HEK293 (cell line): Measurements from ENCODE around the gene PERM1.
A peak's percentile ranks its signal among the peaks of the same experiment; 100 is the strongest.

ENCODE experiments used
- BCL11A ChIP-seq: fragments of 450-650 bp; formaldehyde crosslinking; IDR thresholded peaks from 2 replicates; pipeline ENCODE4 v1.5.1; 2016; ENCODE audit warnings: low read depth, missing biosample characterization, missing genetic modification characterization
- KLF16 ChIP-seq: fragments of 450-650 bp; formaldehyde crosslinking; IDR thresholded peaks from 2 replicates; pipeline ENCODE4 v1.5.1; 2017; ENCODE audit warnings: missing biosample characterization, missing genetic modification characterization
- RBAK ChIP-seq: fragments of 450-650 bp; formaldehyde crosslinking; IDR thresholded peaks from 2 replicates; pipeline ENCODE4 v1.5.1; 2016; ENCODE audit warnings: missing biosample characterization, missing genetic modification characterization
- SALL2 ChIP-seq: fragments of 450-650 bp; formaldehyde crosslinking; IDR thresholded peaks from 2 replicates; pipeline ENCODE4 v1.5.0; 2017; ENCODE audit warnings: missing biosample characterization, mild to moderate bottlenecking, missing genetic modification characterization, borderline replicate concordance
- SETDB1 ChIP-seq: IDR thresholded peaks from one replicate; pipeline ENCODE4 v1.6.1; 2017; ENCODE audit warnings: mild to moderate bottlenecking, low read length, moderate library complexity, mixed read lengths; ENCODE audit not compliant: insufficient read length
- SP2 ChIP-seq: fragments of 450-650 bp; formaldehyde crosslinking; IDR thresholded peaks from 2 replicates; pipeline ENCODE4 v1.5.1; 2016; ENCODE audit warnings: missing biosample characterization, missing genetic modification characterization
- TRIM28 ChIP-seq: IDR thresholded peaks from 2 replicates; pipeline ENCODE4 v1.6.1; 2011; ENCODE audit warnings: low read length, control low read depth, borderline replicate concordance
- ZBTB11 ChIP-seq: fragments of 450-650 bp; formaldehyde crosslinking; conservative IDR thresholded peaks from 2 replicates; pipeline ENCODE4 v1.5.1; 2016; ENCODE audit warnings: low read depth, missing biosample characterization, missing genetic modification characterization
- ZNF133 ChIP-seq: fragments of 450-650 bp; formaldehyde crosslinking; IDR thresholded peaks from 2 replicates; pipeline ENCODE4 v1.5.1; 2016; ENCODE audit warnings: missing biosample characterization, missing genetic modification characterization
- ZNF169 ChIP-seq: fragments of 450-650 bp; formaldehyde crosslinking; IDR thresholded peaks from 2 replicates; pipeline ENCODE4 v1.5.1; 2016; ENCODE audit warnings: missing biosample characterization, missing genetic modification characterization
- ZNF221 ChIP-seq: fragments of 450-650 bp; formaldehyde crosslinking; IDR thresholded peaks from 2 replicates; pipeline ENCODE4 v1.5.1; 2017; ENCODE audit warnings: missing biosample characterization, missing genetic modification characterization, borderline replicate concordance
- ZNF37A ChIP-seq: fragments of 450-650 bp; IDR thresholded peaks from 2 replicates; pipeline ENCODE4 v1.5.1; 2018; ENCODE audit warnings: missing biosample characterization, missing genetic modification characterization
- ZNF423 ChIP-seq: fragments of 450-650 bp; formaldehyde crosslinking; IDR thresholded peaks from 2 replicates; pipeline ENCODE4 v1.5.1; 2016; ENCODE audit warnings: missing biosample characterization, missing genetic modification characterization
- ZNF501 ChIP-seq: fragments of 450-650 bp; formaldehyde crosslinking; IDR thresholded peaks from 2 replicates; pipeline ENCODE4 v1.5.1; 2016; ENCODE audit warnings: missing biosample characterization, missing genetic modification characterization
- ZNF529 ChIP-seq: fragments of 450-650 bp; formaldehyde crosslinking; IDR thresholded peaks from 2 replicates; pipeline ENCODE4 v1.5.1; 2017; ENCODE audit warnings: missing genetic modification characterization, missing biosample characterization; ENCODE audit not compliant: insufficient replicate concordance
- ZNF548 ChIP-seq: fragments of 450-650 bp; formaldehyde crosslinking; IDR thresholded peaks from 2 replicates; pipeline ENCODE4 v1.5.1; 2016; ENCODE audit warnings: missing biosample characterization, missing genetic modification characterization
- ZNF561 ChIP-seq: fragments of 450-650 bp; IDR thresholded peaks from 2 replicates; pipeline ENCODE4 v1.5.1; 2018; ENCODE audit warnings: missing biosample characterization, missing genetic modification characterization, borderline replicate concordance
- ZNF785 ChIP-seq: fragments of 450-650 bp; formaldehyde crosslinking; IDR thresholded peaks from 2 replicates; pipeline ENCODE4 v1.5.1; 2016; ENCODE audit warnings: missing biosample characterization, missing genetic modification characterization
- ZNF830 ChIP-seq: fragments of 450-650 bp; IDR thresholded peaks from 2 replicates; pipeline ENCODE4 v1.5.0; 2018; ENCODE audit warnings: missing biosample characterization, missing genetic modification characterization, low read depth, mild to moderate bottlenecking, moderate library complexity
- ZNF843 ChIP-seq: fragments of 450-650 bp; formaldehyde crosslinking; IDR thresholded peaks from 2 replicates; pipeline ENCODE4 v1.5.1; 2016; ENCODE audit warnings: missing biosample characterization, missing genetic modification characterization
- ZSCAN30 ChIP-seq: fragments of 450-650 bp; IDR thresholded peaks from 2 replicates; pipeline ENCODE4 v1.5.1; 2018; ENCODE audit warnings: missing biosample characterization, mild to moderate bottlenecking, missing genetic modification characterization, moderate library complexity
- TF ChIP-seq, protein P1 (sequence below): fragments of 450-650 bp; formaldehyde crosslinking; IDR thresholded peaks from 2 replicates; pipeline ENCODE4 v1.5.1; 2016; ENCODE audit warnings: missing biosample characterization, missing genetic modification characterization
- TF ChIP-seq, protein P2 (sequence below): fragments of 450-650 bp; formaldehyde crosslinking; IDR thresholded peaks from 2 replicates; pipeline ENCODE4 v1.5.1; 2016; ENCODE audit warnings: missing biosample characterization, missing genetic modification characterization, borderline replicate concordance
- TF ChIP-seq, protein P3 (sequence below): fragments of 450-650 bp; IDR thresholded peaks from 2 replicates; pipeline ENCODE4 v1.5.1; 2018; ENCODE audit warnings: missing biosample characterization, missing genetic modification characterization

Gene PERM1

DNA sequence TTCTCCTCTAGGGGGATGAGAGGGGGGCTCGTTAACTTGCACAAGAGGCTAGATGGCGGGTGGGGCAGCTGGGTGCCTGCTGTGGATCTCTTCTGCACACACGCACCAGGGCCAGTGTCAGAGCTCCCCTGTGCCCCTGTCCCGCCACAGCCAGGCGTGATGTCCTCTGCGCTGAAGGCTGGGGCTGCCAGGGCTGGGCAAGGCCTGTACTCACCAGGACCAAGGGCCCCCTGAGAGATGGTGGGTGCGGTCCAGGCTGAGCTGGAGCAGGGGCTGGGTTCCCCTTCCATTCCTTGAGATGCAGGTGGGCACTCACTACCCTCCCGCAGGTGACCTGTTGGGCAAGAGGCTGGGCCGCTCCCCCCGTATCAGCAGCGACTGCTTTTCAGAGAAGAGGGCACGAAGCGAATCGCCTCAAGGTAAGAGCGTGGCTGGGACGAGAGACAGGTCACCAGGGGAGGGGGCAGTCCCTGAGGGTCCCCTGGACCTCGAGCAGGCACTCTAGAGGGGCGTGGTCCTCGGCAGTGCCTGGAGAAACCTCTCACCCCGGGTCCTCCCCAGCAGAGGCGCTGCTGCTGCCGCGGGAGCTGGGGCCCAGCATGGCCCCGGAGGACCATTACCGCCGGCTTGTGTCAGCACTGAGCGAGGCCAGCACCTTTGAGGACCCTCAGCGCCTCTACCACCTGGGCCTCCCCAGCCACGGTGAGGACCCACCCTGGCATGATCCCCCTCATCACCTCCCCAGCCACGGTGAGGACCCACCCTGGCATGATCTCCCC is 43.0 kb downstream of the PERM1 start (continued):
- TF ChIP-seq ZNF221 (tag by site-specific recombination) (no peak), ZNF785 (tag by site-specific recombination) (no peak), ZSCAN30 (no peak), ZNF169 (tag by site-specific recombination) (no peak), ZNF561 (tag by site-specific recombination) (no peak), SETDB1 (no peak), KLF16 (no peak), ZBTB11 (no peak), ZNF843 (tag by site-specific recombination) (no peak), RBAK (tag by site-specific recombination) (no peak), TRIM28 (no peak), ZNF548 (tag by site-specific recombination) (no peak), ZNF133 (no peak), ZNF529 (tag by site-specific recombination) (no peak), ZNF37A (tag by site-specific recombination) (no peak), ZNF830 (no peak), BCL11A (tag by site-specific recombination) (no peak; the same call in 1 of the 2 replicates), ZNF501 (tag by site-specific recombination) (no peak), ZNF423 (peak; percentile 63; the same call in 1 of the 2 replicates), SP2 (tag by site-specific recombination) (no peak; the same call in 1 of the 2 replicates), SALL2 (tag by site-specific recombination) (no peak)
- TF ChIP-seq, protein P1, sequence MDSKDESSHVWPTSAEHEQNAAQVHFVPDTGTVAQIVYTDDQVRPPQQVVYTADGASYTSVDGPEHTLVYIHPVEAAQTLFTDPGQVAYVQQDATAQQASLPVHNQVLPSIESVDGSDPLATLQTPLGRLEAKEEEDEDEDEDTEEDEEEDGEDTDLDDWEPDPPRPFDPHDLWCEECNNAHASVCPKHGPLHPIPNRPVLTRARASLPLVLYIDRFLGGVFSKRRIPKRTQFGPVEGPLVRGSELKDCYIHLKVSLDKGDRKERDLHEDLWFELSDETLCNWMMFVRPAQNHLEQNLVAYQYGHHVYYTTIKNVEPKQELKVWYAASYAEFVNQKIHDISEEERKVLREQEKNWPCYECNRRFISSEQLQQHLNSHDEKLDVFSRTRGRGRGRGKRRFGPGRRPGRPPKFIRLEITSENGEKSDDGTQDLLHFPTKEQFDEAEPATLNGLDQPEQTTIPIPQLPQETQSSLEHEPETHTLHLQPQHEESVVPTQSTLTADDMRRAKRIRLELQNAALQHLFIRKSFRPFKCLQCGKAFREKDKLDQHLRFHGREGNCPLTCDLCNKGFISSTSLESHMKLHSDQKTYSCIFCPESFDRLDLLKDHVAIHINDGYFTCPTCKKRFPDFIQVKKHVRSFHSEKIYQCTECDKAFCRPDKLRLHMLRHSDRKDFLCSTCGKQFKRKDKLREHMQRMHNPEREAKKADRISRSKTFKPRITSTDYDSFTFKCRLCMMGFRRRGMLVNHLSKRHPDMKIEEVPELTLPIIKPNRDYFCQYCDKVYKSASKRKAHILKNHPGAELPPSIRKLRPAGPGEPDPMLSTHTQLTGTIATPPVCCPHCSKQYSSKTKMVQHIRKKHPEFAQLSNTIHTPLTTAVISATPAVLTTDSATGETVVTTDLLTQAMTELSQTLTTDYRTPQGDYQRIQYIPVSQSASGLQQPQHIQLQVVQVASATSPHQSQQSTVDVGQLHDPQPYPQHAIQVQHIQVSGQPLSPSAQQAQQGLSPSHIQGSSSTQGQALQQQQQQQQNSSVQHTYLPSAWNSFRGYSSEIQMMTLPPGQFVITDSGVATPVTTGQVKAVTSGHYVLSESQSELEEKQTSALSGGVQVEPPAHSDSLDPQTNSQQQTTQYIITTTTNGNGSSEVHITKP (tag by site-specific recombination): no peak
- TF ChIP-seq, protein P2, sequence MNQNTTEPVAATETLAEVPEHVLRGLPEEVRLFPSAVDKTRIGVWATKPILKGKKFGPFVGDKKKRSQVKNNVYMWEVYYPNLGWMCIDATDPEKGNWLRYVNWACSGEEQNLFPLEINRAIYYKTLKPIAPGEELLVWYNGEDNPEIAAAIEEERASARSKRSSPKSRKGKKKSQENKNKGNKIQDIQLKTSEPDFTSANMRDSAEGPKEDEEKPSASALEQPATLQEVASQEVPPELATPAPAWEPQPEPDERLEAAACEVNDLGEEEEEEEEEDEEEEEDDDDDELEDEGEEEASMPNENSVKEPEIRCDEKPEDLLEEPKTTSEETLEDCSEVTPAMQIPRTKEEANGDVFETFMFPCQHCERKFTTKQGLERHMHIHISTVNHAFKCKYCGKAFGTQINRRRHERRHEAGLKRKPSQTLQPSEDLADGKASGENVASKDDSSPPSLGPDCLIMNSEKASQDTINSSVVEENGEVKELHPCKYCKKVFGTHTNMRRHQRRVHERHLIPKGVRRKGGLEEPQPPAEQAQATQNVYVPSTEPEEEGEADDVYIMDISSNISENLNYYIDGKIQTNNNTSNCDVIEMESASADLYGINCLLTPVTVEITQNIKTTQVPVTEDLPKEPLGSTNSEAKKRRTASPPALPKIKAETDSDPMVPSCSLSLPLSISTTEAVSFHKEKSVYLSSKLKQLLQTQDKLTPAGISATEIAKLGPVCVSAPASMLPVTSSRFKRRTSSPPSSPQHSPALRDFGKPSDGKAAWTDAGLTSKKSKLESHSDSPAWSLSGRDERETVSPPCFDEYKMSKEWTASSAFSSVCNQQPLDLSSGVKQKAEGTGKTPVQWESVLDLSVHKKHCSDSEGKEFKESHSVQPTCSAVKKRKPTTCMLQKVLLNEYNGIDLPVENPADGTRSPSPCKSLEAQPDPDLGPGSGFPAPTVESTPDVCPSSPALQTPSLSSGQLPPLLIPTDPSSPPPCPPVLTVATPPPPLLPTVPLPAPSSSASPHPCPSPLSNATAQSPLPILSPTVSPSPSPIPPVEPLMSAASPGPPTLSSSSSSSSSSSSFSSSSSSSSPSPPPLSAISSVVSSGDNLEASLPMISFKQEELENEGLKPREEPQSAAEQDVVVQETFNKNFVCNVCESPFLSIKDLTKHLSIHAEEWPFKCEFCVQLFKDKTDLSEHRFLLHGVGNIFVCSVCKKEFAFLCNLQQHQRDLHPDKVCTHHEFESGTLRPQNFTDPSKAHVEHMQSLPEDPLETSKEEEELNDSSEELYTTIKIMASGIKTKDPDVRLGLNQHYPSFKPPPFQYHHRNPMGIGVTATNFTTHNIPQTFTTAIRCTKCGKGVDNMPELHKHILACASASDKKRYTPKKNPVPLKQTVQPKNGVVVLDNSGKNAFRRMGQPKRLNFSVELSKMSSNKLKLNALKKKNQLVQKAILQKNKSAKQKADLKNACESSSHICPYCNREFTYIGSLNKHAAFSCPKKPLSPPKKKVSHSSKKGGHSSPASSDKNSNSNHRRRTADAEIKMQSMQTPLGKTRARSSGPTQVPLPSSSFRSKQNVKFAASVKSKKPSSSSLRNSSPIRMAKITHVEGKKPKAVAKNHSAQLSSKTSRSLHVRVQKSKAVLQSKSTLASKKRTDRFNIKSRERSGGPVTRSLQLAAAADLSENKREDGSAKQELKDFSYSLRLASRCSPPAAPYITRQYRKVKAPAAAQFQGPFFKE (tag by site-specific recombination): no peak
- TF ChIP-seq, protein P3, sequence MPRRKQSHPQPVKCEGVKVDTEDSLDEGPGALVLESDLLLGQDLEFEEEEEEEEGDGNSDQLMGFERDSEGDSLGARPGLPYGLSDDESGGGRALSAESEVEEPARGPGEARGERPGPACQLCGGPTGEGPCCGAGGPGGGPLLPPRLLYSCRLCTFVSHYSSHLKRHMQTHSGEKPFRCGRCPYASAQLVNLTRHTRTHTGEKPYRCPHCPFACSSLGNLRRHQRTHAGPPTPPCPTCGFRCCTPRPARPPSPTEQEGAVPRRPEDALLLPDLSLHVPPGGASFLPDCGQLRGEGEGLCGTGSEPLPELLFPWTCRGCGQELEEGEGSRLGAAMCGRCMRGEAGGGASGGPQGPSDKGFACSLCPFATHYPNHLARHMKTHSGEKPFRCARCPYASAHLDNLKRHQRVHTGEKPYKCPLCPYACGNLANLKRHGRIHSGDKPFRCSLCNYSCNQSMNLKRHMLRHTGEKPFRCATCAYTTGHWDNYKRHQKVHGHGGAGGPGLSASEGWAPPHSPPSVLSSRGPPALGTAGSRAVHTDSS: no peak
